ENCODE results near the gene ELAVL4. TPM values are rescaled to one million over a fixed set of nuclear protein-coding genes. Genes with fewer than 3 reads are reported as not detected.

ELAVL4 gene
- total and polyA plus RNA-seq, 2 of the 8 experiments (the other 6 are each of a cell fraction or from before 2014, with no cell fraction given) = 0.21 to 0.89 TPM

DNA sequence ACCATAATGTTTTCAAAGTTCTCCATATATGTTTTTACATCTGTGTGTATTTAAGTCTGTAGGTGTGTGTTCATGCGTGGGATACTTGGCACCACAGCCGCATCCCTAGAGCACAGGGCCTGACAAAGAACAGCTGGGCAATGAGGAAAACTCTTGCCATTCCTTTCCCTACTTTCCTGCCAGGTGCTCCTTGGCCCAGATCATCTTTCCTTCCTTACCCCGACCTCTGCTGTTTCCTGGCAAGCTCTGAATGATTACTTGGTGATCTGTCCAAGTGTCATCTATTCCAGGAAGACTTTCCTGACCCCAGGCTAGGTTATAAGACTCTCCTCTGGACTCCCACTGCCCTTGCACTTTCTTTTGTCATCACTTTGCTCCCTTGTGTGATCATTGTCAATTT is 123.6 kb downstream of the ELAVL4 start (continued):
- no peak for TF ChIP-seq ZNF274 (IDR thresholded peaks at IDR 0.05; ENCODE audit: borderline replicate concordance, extremely low read depth, low read length)
- TF ChIP-seq, protein P1, sequence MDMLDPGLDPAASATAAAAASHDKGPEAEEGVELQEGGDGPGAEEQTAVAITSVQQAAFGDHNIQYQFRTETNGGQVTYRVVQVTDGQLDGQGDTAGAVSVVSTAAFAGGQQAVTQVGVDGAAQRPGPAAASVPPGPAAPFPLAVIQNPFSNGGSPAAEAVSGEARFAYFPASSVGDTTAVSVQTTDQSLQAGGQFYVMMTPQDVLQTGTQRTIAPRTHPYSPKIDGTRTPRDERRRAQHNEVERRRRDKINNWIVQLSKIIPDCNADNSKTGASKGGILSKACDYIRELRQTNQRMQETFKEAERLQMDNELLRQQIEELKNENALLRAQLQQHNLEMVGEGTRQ (IDR thresholded peaks at IDR 0.05; ENCODE audit: low read length) = no peak
